HL-60/S4 treated with retinoic acid at 250 ng/mL for 4 days and 3 days (cell line): ENCODE measurements around the gene RMND5B.
"Not testable (repeated sequence)": the region's sequence is repeated elsewhere in the genome, so short reads cannot be mapped to it uniquely, and the experiment has no call there.

Source experiments
- in situ Hi-C: fragments of 300-500 bp; cut with MboI; formaldehyde crosslinking; loops from 2 replicates; pipeline ENCODE4 v1.7.0; 2022; ENCODE audit warnings: low sequenced_read_pairs

RMND5B gene

DNA sequence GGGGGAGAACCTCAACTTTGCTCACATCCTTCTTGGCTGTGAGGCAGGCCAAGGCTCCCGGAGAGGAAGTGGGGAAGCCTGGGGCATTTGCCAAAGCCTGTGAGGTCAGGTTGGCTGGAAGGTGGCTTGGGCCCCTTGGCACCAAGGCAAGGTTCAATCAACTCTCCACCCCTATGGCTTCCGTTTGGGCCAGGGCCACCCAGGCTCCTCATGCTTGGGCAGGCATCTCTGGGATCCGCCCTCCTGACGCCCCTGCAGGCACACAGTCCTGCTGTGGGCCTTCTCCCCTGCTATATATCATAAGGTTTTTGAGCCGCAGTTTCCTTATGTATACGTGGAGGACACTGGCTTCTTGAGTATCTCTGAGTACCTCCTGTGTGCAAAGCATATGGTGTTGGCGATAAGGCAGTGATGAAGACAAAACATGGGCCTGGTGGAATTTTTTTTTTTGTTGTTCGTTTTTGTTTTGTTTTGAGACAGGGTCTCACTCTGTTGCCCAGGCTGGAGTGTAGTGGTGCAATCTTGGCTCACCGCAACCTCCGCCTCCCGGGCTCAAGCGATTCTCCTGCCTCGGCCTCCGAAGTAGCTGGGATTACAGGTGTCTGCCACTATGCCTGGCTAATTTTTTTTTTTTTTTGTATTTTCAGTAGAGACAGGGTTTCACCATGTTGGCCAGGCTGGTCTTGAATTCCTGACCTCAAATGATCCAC, 3.4 kb upstream of the RMND5B start:
- in situ Hi-C loops: not testable (repeated sequence)

DNA sequence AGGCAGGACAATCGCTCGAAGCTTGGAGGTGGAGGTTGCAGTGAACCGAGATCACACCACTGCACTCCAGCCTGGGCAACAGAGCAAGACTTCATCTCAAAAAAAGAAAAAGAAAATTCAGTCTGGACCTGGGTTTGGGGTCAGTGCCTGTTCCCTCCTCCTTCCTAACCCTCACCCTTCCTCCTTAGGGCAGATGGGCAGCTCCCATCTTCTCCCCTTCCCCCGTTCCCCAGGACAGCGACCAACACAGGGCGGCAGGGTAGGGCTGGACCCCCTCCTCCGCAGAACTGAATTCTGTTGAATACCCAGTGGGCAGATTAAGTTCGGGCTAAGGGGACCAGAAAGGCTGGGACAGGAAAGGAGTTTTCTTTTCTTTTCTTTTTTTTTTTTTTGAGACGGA, 1.5 kb upstream of the RMND5B start:
- in situ Hi-C loops: no loop called here

DNA sequence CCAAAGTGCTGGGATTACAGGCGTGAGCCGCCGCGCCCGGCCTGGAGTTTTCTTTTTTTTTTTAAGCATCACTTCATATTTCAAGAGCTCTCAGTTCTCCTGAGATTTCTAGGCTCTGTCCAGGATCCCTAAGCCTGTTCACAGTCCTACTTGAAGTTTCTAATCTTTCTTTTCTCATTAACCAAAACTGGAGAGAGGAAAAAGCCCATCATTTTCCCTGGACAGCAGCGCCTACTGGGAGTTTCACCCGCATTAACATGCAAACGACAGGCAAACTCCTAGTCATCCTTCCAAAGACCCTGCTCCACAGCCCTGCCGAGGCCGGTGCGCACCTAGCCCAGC, 609 bp upstream of the RMND5B start:
- in situ Hi-C loops: not testable (repeated sequence)

DNA sequence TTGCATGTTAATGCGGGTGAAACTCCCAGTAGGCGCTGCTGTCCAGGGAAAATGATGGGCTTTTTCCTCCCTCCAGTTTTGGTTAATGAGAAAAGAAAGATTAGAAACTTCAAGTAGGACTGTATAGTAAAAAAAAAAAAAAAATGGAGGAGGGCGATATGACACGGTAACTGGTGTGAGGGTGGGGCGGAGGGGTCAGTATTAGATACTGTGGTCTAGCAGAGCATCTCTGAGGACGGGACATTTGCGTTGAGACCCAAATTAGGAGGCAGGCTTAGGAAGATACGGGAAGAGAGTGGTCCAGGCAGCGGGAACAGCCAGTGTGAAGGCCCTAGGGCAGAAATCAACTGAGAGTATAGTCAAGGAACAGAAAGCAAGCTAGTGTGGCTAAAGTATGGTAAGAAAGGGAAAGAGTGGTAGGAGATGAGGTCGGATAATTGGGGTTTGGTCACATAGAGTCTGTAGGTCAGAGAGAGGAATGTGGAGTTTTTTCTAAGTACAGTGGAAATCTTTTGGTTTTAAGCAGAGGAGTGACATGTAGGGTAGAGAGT, 707 bp downstream of the RMND5B start:
- in situ Hi-C loops: no loop called here

DNA sequence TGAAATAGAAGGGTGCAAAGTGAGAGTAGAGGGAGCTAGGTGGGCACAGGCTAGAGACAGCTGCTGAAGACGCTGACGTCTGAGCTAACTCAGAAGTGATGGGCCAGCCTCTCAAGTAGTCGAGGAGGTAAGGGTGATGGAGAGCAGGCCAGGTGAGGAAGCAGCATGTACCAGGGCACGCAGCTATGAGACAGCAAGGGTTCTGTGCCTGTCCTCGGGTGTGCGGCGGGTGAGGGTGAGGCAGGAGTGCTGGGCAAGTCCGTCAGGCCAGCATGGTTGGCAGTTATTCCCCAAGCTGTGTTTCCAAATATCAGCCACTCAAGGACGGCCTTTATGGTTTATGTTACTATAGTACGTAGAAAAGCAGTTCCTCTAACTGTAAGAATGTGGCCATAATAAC, 6.2 kb downstream of the RMND5B start:
- in situ Hi-C loops: no loop called here

DNA sequence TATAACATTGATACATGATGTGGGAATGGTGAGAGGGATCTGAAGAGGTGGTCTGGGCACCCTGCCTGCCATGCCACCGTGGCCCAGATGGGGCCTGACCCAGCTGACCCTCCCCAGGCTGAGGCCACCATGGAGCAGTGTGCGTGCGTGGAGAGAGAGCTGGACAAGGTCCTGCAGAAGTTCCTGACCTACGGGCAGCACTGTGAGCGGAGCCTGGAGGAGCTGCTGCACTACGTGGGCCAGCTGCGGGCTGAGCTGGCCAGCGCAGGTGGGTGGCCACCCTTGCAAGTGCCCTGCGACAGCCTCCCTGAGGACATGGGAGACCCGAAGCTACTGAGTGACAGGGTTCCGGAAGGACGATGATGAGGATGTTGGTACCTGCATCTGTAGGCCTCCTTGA, 7.2 kb downstream of the RMND5B start:
- in situ Hi-C loops: no loop called here

DNA sequence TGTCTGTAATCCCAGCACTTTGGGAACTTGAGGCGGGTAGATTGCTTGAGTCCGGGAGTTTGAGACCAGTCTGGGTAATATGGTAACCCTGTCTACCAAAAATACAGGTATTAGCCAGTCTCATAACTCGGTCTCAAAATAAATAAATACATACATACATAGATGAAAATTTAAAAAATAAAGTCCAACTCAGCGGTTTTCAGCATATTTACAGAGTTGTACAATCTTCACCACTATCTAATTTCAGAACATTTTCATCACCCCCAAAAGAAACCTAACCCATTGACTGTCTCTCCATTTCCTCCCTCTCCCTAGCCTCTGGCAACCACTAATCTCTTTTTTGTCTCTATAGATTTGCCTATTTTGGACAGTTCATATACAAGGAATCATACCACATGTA, 10.7 kb downstream of the RMND5B start:
- in situ Hi-C loops: no loop called here

DNA sequence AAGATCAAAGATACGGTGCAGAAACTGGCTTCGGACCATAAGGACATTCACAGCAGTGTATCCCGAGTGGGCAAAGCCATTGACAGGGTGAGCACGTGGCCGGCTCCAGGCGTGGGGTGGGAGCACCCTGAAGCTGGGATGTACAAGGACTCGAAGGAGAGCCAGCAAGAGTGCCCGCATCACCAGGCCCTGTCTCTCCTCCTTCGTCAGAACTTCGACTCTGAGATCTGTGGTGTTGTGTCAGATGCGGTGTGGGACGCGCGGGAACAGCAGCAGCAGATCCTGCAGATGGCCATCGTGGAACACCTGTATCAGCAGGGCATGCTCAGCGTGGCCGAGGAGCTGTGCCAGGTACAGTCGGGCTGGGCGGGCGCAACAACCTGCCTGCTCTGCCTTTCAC, 11.8 kb downstream of the RMND5B start:
- in situ Hi-C loops: no loop called here

DNA sequence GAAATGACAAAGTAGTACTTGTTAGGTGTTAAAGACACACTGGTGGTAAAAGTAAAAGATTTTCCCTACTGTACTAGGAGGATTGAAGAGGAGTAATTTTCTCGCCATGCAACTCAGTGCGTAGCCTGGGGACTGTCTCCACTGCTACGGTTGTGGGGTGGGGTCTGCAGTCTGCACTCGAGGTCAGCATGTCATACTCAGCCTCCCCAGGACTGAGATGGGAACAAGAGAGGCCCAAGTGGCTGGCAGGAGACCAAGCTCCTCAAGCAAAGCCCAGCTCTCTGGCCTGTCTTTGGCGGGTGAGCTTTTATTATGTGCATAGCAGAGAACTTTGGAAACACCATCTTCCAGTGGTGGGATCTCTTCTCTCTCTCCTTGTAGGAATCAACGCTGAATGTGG, 12.4 kb downstream of the RMND5B start:
- in situ Hi-C loops: no loop called here

DNA sequence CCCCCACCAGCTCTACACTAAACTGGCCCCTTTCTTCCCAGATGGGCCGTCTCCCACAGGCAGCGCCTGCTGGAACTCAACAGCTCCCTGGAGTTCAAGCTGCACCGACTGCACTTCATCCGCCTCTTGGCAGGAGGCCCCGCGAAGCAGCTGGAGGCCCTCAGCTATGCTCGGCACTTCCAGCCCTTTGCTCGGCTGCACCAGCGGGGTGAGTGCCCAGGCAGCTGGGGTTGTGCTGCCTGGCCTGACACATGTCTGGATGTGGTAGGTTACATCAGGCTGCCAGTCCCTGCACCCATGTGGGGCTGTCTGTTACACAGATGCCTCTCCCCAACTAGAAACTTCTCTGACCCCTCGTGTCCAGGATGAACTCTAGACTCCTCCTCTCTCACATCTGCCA, 13.1 kb downstream of the RMND5B start:
- in situ Hi-C loops: no loop called here

DNA sequence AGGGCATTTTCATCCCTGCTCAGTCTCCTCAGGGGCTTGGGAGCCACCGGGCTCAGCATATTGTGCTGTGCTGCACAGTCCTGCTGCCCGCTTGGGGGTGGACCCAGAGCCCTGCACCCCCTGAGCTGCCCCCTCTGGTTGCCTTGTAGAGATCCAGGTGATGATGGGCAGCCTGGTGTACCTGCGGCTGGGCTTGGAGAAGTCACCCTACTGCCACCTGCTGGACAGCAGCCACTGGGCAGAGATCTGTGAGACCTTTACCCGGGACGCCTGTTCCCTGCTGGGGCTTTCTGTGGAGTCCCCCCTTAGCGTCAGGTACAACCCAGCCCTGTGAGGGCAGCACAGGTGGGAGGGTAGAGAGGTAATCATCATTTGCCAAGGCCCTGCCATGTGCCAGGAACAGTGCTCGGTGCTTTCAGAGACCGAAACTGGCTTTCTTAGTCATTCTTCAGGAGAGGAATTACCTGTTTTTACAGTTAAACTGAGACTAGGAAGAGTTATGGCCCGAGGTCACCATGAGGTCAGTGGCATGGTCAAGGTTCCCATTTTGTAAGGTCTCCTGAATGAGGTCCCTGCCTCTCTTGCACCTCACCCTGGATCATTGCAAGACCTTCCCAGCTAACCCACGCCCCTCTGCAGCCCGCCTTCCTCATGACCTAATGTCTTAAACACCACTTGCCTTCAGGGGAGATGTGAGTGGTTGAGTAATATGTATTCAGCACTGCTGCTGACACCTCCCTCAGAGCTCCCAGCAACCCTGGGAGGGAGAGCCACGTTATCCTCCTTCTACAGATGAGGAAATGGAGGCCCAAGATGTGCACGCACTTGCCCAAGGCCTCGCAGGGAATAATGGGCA, 15.4 kb downstream of the RMND5B start:
- in situ Hi-C loops: no loop called here

DNA sequence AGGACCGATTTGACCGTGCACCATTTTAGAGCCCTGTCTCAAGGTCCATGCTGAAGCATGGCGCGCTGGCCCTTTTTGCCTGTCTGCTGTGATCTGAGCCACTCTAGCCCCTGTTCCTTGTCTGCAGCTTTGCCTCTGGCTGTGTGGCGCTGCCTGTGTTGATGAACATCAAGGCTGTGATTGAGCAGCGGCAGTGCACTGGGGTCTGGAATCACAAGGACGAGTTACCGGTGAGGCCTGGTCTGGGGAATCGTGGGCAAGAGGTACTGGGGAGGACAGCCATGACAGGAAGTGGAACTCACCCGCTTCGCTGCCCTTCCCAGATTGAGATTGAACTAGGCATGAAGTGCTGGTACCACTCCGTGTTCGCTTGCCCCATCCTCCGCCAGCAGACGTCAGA, 16.6 kb downstream of the RMND5B start:
- in situ Hi-C loops: no loop called here

DNA sequence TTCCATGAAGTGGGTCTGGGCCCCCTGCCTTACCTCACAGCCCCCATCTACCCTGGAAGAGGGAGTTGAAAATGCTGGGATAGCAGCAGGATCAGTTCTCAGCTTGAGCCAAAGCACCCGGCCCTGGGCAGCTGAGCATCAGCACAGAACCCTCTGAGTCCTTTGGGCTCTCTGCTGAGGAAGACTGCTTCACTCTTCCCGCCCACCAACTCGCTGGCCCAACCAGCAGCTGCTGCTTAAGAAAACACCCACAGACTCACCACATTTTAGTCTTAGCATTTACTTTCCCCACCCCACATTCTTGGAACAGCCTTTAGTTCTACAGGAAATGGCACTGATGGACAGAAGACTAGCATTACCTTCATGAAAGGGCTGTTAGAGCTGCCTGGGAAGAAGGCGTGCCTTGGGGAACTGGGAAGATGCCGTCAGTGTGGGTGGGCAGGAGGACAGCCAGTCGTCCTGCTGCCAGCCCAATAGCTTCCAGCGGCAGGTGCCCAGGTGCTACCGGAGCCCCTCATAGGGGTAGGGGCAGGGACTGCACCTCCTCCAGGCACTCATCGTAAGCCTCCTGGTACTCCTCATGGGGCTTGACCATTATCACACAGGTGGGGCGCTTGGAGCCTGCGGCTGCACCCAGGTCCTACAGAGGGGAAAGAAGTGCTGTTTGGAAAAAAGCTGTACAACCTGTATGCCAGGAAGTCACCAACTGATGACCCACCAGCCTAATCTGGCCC, 18.6 kb downstream of the RMND5B start:
- in situ Hi-C loops: no loop called here

DNA sequence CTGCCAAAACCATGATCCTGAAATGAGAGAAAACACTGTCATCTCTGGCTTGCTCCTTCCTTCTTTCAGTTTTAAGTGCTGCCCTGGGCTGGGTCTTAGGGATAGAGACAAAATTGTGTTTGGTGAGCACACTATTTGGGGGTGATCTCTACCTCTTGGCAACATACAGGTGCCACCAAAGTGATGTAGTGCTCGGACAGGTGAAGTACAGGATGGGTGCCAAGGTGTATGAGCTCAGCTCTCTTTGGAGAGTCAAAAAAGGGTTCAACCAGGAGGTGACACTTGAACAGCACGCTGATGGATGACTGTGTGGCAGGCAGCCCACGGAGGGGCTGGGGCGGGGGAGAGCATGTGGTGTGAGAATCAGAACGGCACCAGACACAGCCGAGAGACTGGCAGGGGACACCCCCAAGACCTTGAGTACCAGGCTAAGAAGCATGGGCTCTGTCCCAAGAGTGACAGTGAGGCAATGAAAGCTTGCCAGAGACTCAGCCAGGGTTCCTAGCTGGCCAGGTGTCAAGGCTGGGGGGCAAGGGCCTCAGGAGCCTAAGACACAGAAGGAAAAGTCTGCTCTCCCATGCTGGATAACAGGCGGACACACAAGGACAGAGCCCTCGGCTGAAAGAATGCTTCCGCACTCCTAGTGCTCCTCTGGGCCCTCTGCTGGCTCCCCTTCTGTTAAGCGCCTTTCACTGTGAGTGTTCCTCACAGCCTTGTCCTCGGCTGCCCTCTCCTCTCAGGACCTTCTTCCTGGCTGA, 20.3 kb downstream of the RMND5B start:
- in situ Hi-C loops: no loop called here

DNA sequence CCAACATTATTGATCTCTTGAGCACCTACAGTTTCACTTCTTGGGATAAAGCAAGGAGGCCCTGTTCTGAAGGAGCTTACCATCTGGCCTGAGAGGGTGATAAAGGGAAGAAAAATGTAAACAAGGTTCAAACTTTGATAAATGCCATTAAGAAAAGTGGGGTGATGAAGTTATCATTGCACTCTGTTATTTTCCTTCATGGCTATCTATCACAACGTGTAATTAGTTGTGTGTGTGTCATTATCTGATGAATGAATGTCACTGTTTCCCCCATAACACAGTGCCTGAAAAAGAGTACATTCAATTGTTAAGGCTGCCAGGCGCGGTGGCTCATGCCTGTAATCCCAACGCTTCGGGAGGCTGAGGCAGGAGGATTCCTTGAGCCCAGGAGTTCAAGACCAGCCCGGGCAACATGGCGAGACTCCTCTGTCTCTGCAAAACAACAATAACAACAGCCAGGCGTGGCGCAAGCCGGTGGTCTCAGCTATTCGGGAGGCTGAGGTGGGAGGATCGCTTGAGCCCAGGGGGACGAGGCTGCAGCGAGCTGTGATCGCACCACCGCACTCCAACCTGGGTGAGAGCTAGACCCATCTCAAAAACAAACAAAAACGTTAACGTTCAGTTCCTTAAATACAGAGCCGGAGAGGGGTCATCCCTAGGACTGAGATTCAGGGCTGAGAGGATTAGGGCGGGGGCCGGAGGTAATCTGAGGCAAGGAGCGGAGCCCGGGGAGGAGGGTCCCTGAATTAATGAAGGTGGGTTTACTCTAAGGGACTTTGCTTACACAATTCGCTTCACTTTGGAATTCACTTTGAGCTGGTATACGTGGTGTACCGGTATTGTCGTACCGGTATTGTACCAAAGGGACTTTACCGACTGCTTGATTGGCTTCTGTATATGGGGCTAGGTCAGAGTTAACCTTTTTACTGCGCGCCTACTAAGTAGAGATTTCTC, 22.0 kb downstream of the RMND5B start:
- in situ Hi-C loops: no loop called here

DNA sequence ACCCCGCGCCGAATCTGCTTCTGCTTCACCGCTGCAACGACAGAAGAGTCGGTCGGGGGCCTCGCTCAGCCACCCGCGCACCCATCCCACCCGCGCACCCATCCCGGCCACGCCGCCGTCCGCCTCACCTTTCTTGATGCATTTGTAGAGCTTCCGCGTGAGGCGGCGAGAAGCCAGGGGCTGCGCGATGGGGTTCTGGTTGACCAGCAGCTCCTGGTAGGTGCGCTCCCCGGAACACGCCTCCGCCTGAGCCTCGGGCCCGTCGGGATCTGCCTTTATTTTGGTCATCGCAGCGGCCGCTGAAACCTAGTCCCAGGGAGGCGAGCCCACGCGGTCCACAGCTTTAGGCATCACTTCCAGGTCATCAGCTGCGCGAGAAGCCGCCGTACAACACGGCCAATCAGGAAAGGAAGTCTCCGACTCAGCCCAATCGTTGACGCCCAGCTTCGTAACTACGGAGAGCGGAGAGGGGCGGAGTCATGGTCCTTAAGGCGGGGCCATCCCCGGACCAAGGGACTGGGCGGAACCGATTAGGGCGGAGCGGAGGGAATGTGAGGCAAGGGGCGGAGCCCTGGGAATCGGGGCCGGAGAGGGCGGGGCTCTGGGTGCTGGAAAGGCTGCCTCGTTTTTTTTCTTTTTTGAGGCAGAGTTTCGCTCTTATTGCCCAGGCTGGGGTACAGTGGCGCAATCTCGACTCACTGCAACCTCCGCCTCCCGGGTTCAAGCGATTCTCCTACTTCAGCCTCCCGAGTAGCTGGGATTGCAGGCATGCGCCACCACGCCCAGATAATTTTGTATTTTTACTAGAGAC, 22.9 kb downstream of the RMND5B start, which contains the start of gene NHP2:
Gene NHP2, minus strand, starts transcription at position 356 of the 811 bp plus-strand sequence. Its CDS starts 68 bp downstream, at position 288.
- in situ Hi-C loops: no loop called here

DNA sequence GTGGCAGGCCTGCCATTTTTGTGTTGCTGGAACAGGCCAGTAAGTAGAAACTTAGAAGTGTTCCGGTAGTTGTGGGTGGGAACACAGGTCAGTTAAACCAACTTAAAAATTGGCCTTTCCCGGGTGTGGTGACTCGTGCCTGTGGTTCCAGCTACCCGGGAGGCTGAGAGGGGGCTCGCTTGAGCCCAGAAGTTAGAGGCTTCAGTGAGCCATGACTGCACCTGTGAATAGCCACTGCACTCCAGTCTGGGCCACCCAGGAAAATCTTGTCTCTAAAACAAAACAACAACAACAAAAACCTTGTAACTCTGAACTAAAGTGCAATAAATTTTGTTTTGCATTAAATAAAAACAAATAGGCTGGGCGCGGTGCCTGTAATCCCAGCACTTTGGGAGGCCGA, 24.3 kb downstream of the RMND5B start:
- in situ Hi-C loops: no loop called here

DNA sequence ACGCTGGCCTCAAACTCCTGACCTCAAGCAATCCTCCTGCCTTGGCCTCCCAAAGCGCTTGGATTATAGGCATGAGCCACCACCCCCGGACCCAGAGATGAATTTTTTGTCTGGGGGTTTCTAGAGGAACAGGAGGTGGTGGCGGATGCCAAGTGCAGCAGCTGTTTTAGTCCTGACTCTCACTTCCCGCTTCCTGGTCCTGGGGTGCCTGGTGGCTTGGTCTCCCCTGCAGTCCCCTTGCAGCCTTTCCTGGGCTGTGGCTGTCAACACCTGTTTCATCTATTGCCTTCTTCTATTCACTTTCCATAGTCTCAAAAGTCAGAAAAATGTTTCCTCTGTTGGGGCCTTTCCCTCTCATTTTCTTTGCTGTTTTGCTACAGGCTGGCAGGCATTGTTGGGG, 29.4 kb downstream of the RMND5B start:
- in situ Hi-C loops: no loop called here

DNA sequence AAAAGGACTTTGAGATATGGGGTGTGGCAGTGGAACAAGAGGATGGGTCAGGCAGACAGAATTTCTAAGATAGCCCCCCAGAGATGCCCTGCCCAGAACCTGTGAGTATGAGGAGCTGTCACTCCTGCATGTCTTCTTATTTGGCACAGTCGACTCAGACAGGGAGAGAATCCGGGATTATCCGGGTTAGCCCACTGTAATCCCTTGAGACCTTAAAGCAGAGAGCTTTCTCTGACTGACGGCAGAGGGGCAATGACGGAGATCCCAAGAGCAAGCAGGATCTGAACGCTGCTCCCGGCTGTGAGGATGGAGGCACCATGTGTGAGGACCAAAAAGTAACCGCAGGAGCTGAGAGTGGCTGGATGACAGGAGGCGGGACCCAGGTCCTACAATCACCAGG, 31.7 kb downstream of the RMND5B start:
- in situ Hi-C loops: no loop called here
